GM18498 (cell line): ENCODE data around the gene PHLPP1.

Source experiments
- ATAC-seq: cut with Tn5 transposase; IDR thresholded peaks from one replicate; pipeline ENCODE4 v1.9.1; 2021; ENCODE audit warnings: mild to moderate bottlenecking, moderate library complexity; ENCODE audit not compliant: unreplicated experiment

PHLPP1 gene

GRCh38 chr18:62741118-62741566, 25.8 kb downstream of the PHLPP1 start:
- ATAC-seq, result no peak

DNA sequence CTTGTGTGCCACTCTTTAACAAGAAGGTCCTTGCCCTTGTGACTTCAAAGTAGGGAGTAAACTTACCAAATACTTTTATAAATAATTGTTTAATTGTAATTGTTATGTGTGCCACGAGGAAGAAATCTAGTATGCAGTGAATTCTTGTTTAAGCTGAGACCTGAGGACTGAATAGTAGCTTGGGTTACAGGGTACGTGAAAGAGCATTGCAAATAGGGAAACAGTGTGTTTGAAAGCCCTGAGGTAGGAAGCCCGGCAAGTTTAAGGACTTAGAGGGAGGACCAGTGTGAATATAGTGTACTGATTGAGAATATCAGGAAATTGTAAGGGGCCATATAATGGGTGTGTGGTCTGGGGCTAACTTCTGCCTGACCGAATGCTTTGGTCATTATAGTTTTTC, 26.2 kb downstream of the PHLPP1 start:
- no peak for ATAC-seq

GRCh38 chr18:62744076-62744968, 29.0 kb downstream of the PHLPP1 start:
- peak; percentile 75 for ATAC-seq

DNA sequence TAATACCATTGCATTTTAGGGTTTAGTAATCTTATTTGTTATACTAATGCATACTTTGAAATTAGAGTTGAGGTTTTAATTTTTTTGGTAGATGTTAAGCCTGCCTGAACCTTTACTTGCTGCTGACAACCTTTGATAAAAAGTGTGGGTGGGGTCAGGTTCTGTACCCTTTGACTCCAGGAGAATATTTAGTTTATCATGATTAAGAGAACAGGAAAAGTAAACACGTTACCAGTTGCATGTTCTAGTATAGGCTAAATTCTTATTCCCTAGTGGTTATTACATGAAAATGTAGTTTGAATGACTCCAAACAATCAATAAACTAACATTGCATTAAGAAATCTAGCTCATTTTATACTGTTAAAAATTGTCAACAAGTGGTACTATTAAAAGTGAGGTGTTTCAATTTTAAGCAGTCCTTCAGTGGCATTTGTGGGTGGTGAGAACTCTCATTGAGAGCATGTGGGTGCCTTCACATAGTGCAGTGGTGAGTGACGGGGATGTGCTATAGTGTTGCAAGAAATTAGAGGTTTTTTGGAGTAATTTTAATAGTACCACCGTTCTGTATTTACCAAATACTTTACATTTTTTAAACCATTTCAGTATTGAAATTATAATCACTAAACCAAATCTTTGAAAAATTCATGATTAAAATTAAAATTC, 29.9 kb downstream of the PHLPP1 start:
- no peak for ATAC-seq

- ATAC-seq, result no peak
Observed at GRCh38 chr18:62749389-62749788, 34.0 kb downstream of the PHLPP1 start.

DNA sequence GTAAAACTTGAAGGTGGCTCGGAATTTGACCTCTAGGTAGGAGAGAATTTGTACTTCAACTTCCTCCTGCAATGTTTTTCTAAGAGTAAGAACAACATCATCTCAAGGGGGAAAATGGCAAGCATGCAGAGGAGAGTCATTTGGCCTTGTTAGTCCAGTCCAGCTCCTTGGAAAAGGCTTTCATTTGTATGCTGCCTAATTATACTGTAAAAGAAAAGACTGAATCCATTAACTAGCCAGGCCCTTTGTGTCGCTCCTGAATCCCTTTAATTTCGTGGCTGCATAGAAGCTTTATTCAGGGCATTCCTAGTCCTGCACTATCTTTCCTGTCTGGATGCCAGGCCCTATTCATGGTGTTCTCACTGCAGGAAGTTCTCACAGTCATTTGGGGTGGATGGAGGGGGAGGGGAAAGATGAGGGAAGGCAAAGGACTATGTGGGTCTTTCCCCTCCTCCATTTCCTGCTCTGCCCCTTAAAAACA, 36.0 kb downstream of the PHLPP1 start:
- ATAC-seq, result no peak

DNA sequence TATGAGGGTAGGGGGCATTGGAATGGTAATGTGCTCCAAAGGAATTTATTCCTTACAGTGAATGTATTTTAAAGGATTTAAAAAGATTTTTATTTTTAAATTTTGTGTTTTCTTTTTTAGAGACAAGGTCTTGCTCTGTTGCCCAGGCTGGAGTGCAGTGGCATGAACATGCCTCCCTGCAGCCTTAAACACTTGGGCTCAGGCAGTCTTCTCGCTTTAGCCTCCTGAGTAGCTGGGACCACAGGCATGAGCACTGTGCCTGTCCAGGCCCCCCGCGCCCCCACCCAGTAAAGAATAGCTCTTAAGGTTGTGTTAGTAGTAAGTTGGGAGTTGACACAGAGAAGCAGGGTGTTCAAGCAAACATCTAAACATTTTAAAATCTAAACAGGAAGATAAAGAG, 36.6 kb downstream of the PHLPP1 start:
- no peak for ATAC-seq

DNA sequence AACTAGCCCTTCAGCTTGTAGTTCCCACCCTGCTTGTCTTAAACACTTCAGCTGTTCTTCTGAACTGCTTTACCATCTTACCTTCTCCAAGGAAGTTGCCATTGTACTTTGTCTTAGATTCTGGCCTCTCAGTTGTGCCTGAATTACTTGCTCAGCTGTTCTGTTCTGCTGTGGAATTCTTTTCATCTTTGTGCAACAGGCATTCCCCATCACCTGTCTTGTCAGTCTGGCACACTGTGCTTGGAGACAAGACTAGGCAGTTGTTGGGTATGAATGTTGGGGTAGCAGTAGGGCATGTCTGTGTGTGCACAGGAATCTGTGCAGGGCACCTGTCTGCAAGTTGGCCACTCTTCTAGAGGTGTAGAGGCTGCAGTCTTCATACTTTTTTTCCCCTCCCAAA, 38.7 kb downstream of the PHLPP1 start:
- ATAC-seq, result no peak

DNA sequence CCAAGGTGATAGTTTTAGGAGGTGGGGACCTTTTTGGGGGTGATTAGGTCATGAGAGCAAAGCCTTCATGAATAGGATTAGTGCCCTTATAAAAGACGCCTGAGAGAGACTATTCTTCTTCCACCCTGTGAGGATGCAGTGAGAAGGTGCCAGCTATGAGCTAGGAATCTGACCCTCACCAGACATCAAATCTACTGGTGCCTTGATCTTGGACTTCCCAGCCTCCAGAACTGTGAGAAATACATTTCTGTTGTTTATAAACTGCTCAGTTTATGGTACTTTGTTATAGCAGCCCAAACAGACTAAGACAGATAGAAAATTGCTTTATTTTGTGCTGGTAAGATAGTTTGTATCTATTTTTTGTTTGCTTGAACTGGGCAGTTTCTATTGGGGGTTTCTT, 40.1 kb downstream of the PHLPP1 start:
- ATAC-seq, result no peak

DNA sequence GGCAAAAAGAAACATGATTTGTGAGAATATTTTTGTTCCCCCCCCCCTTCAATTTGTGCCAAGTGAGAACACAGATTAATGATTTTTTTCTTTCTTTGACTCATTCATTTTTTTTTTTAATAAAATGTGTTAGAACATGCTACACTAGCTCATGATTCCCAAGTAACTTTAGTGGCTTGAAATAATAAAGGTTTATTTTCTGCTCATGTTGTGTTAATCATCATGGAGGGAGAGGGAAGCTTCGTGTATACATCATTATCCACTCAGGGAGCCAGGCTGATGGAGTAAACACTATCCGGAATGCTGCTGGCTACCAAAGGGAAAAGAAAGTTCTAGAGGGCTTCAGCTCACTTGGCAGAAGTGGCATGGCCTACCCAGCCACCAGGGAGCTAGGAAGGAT, 40.6 kb downstream of the PHLPP1 start:
- no peak for ATAC-seq

DNA sequence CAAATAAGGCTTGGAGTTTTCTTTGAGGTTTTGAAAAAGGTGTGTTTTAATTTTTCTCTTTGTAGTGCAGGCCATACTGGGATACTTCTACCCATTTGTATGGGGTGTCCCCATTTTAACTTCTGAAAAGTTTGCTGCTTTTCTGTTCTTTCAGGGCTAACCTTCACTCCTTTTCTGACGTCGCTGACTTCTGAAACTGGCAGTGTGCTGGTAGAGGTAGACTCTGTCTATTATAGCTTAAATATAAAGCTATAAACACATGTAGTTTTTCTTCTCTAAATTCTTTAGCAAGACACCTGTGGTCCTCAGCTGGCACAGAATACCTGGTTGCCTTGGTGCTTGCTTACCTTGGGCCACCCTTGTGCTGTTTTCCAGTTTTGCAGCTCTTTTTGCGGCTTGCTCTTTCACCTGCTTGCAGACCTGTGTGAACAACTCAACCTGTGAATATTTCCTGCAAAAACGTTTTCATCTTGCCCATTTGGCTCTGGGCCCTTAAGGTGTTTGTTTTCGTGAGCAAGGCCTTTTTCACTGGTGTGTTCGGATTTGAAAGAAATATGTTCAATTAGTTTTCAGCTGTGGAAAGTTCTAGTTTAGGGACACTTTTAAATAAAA, 42.2 kb downstream of the PHLPP1 start:
- ATAC-seq, result no peak

DNA sequence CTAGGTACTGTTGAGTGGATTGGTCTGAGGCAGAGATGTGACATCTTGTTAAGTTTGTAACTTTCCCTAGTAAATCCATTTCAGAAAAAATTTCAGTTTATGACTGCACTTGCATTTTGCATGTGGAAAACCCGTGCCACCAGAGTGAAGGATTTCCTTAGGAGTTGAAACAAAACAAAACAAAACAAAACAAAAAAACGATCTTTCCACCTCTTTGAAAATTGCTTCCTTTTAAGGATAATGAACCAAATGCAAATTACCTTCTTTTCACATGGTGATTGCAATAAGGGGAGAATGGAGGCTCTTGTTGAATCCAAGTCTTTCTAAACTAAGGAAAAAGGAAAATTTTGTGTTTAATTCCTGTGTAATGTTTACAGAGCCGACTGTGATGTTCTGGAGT, 43.2 kb downstream of the PHLPP1 start:
- ATAC-seq, result no peak

- no peak for ATAC-seq
Observed at GRCh38 chr18:62759704-62760402, 44.5 kb downstream of the PHLPP1 start.

- no peak for ATAC-seq
Observed at GRCh38 chr18:62760403-62760734, 45.0 kb downstream of the PHLPP1 start.

- ATAC-seq, result no peak
Observed at GRCh38 chr18:62763101-62763521, 47.8 kb downstream of the PHLPP1 start.

DNA sequence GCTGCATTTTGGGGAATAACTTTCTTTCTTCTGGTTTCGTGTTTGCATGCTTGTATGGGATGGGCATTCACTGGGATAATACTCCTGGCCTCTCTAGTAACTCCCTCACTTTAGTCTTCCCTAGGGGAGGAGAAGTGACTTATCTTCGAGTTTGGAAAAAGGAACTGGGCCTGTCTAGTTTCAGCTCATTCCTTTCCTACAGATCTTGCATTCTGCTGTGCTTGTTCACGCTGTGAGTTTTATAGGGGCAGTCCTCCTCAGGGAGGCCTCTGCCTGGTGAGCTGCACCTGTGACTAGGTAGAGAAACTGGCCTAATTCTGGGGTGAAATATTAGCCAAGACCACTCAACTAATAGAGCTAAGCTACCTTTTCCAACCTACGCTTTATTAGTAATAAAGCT, 50.9 kb downstream of the PHLPP1 start:
- ATAC-seq, result no peak

DNA sequence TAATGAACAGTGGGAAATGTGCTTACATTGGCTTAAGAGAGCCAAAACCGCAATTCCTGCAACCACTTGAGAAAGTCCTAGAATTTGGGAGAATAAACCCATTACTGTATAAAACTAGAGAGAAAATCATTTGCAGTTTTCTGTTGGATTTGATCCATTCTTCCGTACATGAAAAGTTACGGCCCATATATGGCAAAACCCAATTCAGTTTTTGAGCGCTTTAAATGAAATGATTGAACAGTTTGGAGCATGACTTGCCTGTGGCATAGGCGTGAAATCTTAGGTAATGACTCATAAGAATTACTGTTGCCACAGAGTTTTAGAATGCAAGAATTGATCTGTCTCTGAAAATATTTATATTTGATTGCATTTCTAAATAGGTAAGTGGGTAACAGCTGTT, 52.0 kb downstream of the PHLPP1 start:
- no peak for ATAC-seq

GRCh38 chr18:62767836-62768557, 52.7 kb downstream of the PHLPP1 start:
- no peak for ATAC-seq

DNA sequence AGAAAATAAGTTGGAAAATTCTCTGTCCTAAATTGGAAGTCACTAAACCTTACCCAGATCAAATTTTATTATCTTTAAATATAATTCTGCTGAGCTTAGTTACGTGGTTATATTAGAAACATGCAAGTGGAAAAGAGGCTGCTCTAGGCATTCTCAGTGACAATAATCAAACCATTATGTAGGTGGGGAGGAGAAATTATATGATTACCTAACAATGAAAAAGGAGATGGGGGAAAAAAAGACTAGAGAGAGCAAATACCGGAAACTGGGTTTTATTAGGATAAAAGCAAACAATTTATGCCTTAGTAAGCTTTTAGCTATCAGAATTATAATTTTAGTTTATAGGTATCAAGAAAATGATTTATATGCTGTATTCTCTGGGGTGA, 53.2 kb downstream of the PHLPP1 start:
- ATAC-seq, result no peak

DNA sequence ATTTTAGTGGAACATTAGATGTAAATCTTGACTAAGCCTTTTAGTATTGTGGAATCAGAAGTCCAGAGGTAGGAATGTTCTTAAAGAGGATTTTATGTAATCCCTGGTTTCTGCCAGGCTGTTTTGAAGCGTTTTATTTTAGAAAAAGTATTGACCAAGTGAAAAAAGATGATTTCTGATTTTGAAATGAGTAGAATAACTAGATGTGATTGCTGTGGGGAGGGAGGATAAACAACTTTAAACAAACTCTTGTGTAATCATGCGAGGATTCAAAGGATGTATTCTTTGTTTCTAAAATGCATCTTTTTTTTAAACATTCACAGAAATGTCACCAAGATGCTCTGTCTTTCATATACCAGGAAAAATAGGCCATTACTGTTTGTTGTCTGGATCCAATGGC, 53.9 kb downstream of the PHLPP1 start:
- no peak for ATAC-seq
